GM23248 (cell line): Measurements from ENCODE around the gene CALHM3. TPM values are rescaled to one million over a fixed set of nuclear protein-coding genes. Genes with fewer than 3 reads are reported as not detected.

Experiments
- DNase-seq: peaks from one replicate; pipeline ENCODE4 v3.0.0-alpha.2; 2015
- H2AFZ ChIP-seq: fragments of 200-600 bp; sonication (generic); 2 replicates; pipeline ENCODE4 v1.6.1; 2016; ENCODE audit warnings: antibody characterized with exemption
- H3F3A ChIP-seq: fragments of 200-600 bp; sonication (generic); 2 replicates; pipeline ENCODE4 v1.6.1; 2016; ENCODE audit warnings: mild to moderate bottlenecking, antibody characterized with exemption, mixed run types; ENCODE audit not compliant: insufficient read depth
- H3K27ac ChIP-seq: fragments of 200-600 bp; sonication (generic); 2 replicates; pipeline ENCODE4 v1.5.1; 2016; ENCODE audit warnings: mild to moderate bottlenecking
- H3K27me3 ChIP-seq: fragments of 200-600 bp; sonication (generic); replicated peaks from 2 replicates; pipeline ENCODE4 v1.6.1; 2016; ENCODE audit warnings: mild to moderate bottlenecking; ENCODE audit not compliant: insufficient read depth
- H3K36me3 ChIP-seq: fragments of 200-600 bp; sonication (generic); 2 replicates; pipeline ENCODE4 v1.6.1; 2016; ENCODE audit warnings: low read depth, mild to moderate bottlenecking
- H3K4me1 ChIP-seq: fragments of 200-600 bp; sonication (generic); 2 replicates; pipeline ENCODE4 v1.6.1; 2016; ENCODE audit warnings: mild to moderate bottlenecking; ENCODE audit not compliant: insufficient read depth
- H3K4me2 ChIP-seq: fragments of 200-600 bp; sonication (generic); one replicate; pipeline ENCODE4 v1.6.1; 2016; ENCODE audit warnings: mild to moderate bottlenecking; ENCODE audit not compliant: unreplicated experiment
- H3K4me3 ChIP-seq: fragments of 200-600 bp; sonication (generic); 2 replicates; pipeline ENCODE4 v1.5.1; 2016; ENCODE audit warnings: mild to moderate bottlenecking
- H3K79me2 ChIP-seq: fragments of 200-600 bp; sonication (generic); 2 replicates; pipeline ENCODE4 v1.6.1; 2016; ENCODE audit warnings: mild to moderate bottlenecking; ENCODE audit not compliant: insufficient read depth
- H3K9ac ChIP-seq: fragments of 200-600 bp; sonication (generic); 2 replicates; pipeline ENCODE4 v1.6.1; 2016; ENCODE audit warnings: mild to moderate bottlenecking
- H3K9me2 ChIP-seq: fragments of 200-600 bp; sonication (generic); 2 replicates; pipeline ENCODE4 v1.6.1; 2016; ENCODE audit warnings: mixed run types, mild to moderate bottlenecking, moderate library complexity; ENCODE audit not compliant: insufficient read depth
- H3K9me3 ChIP-seq: fragments of 200-600 bp; sonication (generic); one replicate; pipeline ENCODE4 v1.6.1; 2017; ENCODE audit warnings: low read depth
- H4K20me1 ChIP-seq: fragments of 200-600 bp; sonication (generic); 2 replicates; pipeline ENCODE4 v1.6.0; 2016; ENCODE audit not compliant: insufficient read depth
- EZH2 ChIP-seq: fragments of 200-600 bp; sonication (generic); IDR thresholded peaks from 2 replicates; pipeline ENCODE4 v1.6.1; 2018; ENCODE audit warnings: antibody characterized with exemption, mild to moderate bottlenecking; ENCODE audit not compliant: insufficient read depth, poor library complexity, severe bottlenecking
- EZH2phosphoT487 ChIP-seq: fragments of 200-600 bp; sonication (generic); IDR thresholded peaks from 2 replicates; pipeline ENCODE4 v1.6.1; 2018; ENCODE audit warnings: antibody characterized with exemption, moderate library complexity, mild to moderate bottlenecking, low read depth; ENCODE audit not compliant: insufficient read depth
- WGBS, 2 experiments: methylation state at CpG; one replicate each; pipeline ENCODE4 v1.1.6; 2015 to 2017; ENCODE audit warnings: low lambda C conversion rate in 2 of 2, low coverage in 1 of 2; ENCODE audit errors: missing lambda C conversion rate in 2 of 2; 5-methylcytosine and 5-hydroxymethylcytosine counted together
- in situ Hi-C: fragments of 300-500 bp; cut with MboI; formaldehyde crosslinking; loops from 2 replicates; pipeline ENCODE4 v1.15.0; 2020
- polyA plus RNA-seq: library from polyadenylated mRNA; unstranded; fragments of >200 nt; fragmentation: Nextera tagmentation; extraction: Ambion mirVana; gene quantifications from 2 replicates; pipeline ENCODE4 v1.2.1, GENCODE V29; 2016
- total RNA-seq: library from RNA; depleted of rRNA; stranded (reverse); fragments of >200 nt; shearing (Covaris generic); gene quantifications from 2 replicates; pipeline ENCODE4 v1.2.3, GENCODE V29; 2014

CALHM3 gene
- total and polyA plus RNA-seq, 2 experiments from 2014 or later = not detected

DNA sequence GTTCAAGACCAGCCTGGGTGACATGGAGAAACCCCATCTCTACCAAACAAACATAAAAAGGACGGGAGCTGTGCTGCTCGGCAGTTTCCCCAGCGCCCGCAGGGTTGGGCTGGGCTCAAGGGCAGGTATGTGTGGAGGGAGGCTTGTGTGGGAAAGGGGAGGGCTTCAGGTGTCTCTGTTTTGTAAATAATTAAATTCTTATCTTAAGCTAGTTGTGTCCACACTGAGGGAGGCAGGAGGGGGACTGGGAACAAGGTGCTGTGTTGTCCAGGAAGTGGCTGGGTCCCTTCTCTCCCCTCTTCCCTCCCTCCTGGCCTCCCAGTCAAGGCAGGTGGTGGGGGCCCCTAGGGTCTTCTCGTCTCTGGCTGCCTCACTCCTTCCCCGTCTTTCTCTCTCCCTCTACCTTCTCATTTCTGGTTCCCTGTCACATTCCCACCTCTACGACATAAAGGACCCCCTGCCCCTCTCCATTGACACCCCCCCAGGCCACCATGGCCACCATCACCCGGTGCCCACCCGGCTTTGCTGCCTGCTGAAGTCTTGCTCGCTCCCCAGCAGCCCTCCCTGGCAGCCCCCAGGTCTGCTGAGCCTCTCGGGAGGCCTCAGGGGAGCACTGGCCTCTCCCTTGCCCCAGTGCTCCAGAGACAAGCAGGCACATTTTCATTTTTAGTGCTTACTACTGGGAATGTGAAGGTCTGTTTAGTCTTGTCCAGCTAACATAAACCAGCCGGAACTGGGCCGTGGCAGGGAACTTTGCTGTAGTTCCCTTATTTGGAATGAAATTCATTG is 33.7 kb upstream of the CALHM3 start:
- Histone ChIP-seq H3K27ac (no peak overlapping the region), H3K27me3 (peaks cover 11% of the 10 kb centered on the region; the same call in 1 of the 2 replicates), H3K9me3 (no peaks in the 10 kb centered on the region), H3K79me2 (no peaks in the 10 kb centered on the region), H3K4me1 (no peaks in the 10 kb centered on the region), H3K36me3 (no peaks in the 10 kb centered on the region), H3K4me2 (no peak overlapping the region), H3F3A (peaks cover 8% of the 10 kb centered on the region; the same call in 1 of the 2 replicates), H3K9ac (no peak overlapping the region), H4K20me1 (no peaks in the 10 kb centered on the region), H2AFZ (no peak overlapping the region), H3K9me2 (no peaks in the 10 kb centered on the region), H3K4me3 (no peak overlapping the region)
- TF ChIP-seq EZH2phosphoT487 (no peak), EZH2 (no peak)
- no peak for DNase-seq
- in situ Hi-C loops = no loop called here
- 65 to 66% methylated on average over 11 to 13 of the region's 13 CpGs for WGBS, 2 experiments

DNA sequence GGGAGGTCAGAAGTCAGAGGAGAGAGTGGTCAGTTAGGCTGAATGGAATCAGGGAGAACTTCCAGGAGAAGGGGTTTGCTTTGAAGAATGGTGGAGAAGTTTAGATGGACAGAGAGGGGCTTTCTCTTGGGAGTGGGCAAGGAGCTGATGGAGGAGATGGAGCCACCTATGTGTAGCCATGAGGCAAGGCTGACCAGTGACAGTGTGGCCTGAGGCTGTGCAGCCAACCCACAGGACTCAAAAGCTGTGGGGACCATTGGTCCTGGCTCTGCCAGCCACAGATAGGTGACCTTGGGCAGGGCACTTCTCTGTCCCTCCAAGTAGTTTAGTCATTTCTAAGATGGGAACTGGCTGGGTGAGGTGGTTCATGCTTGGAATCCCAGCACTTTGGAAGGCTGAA is 33.1 kb upstream of the CALHM3 start:
- no peaks in the 10 kb centered on the region for H3K79me2 ChIP-seq
- no peaks in the 10 kb centered on the region for H3K36me3 ChIP-seq
- no peaks in the 10 kb centered on the region for H4K20me1 ChIP-seq
- no peak overlapping the region for H3K27ac ChIP-seq
- H2AFZ ChIP-seq = no peak overlapping the region
- no peaks in the 10 kb centered on the region for H3K9me3 ChIP-seq
- no peak for DNase-seq
- in situ Hi-C loops = no loop called here
- peaks cover 8% of the 10 kb centered on the region; the same call in 1 of the 2 replicates for H3F3A ChIP-seq
- H3K4me3 ChIP-seq = no peak overlapping the region
- no peak overlapping the region for H3K4me2 ChIP-seq
- H3K9me2 ChIP-seq = no peaks in the 10 kb centered on the region
- no peak overlapping the region for H3K9ac ChIP-seq
- H3K27me3 ChIP-seq = peaks cover 15% of the 10 kb centered on the region; the same call in 1 of the 2 replicates
- H3K4me1 ChIP-seq = no peaks in the 10 kb centered on the region
- TF ChIP-seq EZH2 (no peak), EZH2phosphoT487 (no peak)

DNA sequence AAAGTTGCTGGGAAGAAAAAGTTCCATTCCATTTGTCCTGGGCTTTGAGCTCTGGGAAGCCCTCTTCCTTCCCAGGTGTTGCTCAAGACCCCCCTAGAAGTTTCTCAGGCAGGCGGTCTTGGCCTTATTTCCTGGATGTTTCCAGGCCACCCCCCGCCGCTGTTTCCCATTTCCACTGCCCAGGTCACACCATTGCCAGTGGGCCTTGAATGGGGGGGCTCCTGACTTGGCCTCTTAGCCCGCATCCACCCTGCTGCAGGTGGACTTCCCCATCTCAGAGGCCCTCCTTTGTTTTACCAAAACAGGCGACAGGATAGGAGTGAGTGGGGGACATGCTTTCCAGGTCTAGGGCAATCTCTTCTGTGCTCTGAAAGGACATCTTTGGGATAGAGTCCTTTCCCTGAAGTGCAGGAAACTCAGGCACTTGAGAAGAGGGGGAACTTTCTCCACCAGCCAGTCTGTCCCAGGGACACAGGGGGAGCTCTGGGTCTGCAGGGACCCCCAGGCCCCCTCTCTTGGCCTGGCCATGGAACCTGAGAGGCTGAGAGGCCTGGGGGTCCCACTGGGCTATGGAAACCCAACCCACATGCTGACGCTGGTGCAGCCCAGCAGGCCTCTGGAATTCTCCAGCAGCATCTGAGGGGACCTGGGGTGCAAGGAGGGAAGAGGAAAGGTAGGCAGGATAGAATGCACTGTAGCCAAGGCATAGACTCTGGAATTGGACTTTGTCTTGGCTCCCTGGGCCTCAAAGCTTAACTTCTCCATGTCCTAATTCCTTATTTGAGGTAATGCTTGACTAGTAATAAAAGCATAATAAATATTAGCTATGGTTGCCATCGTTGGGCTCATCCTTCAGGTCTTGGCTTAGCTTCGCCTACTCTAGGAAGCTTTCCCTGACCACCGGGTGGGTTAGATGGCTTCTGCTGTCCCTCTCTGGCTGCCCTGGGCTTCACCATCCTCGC is 32.0 kb upstream of the CALHM3 start:
- no peak for TF ChIP-seq EZH2phosphoT487
- no peak for TF ChIP-seq EZH2
- no peaks in the 10 kb centered on the region for H3K4me1 ChIP-seq
- no peak overlapping the region for H3K27ac ChIP-seq
- peaks cover 8% of the 10 kb centered on the region; the same call in 1 of the 2 replicates for H3F3A ChIP-seq
- peaks cover 25% of the 10 kb centered on the region; the same call in 1 of the 2 replicates for H3K27me3 ChIP-seq
- no peaks in the 10 kb centered on the region for H3K79me2 ChIP-seq
- 63 to 65% methylated on average over 10 of the region's 10 CpGs for WGBS, 2 experiments
- in situ Hi-C loops = no loop called here
- no peaks in the 10 kb centered on the region for H3K9me3 ChIP-seq
- no peak overlapping the region for H3K4me3 ChIP-seq
- DNase-seq = no peak
- no peaks in the 10 kb centered on the region for H4K20me1 ChIP-seq
- H3K9ac ChIP-seq = no peak overlapping the region
- H3K4me2 ChIP-seq = no peak overlapping the region
- no peaks in the 10 kb centered on the region for H3K36me3 ChIP-seq
- no peaks in the 10 kb centered on the region for H3K9me2 ChIP-seq
- no peak overlapping the region for H2AFZ ChIP-seq

DNA sequence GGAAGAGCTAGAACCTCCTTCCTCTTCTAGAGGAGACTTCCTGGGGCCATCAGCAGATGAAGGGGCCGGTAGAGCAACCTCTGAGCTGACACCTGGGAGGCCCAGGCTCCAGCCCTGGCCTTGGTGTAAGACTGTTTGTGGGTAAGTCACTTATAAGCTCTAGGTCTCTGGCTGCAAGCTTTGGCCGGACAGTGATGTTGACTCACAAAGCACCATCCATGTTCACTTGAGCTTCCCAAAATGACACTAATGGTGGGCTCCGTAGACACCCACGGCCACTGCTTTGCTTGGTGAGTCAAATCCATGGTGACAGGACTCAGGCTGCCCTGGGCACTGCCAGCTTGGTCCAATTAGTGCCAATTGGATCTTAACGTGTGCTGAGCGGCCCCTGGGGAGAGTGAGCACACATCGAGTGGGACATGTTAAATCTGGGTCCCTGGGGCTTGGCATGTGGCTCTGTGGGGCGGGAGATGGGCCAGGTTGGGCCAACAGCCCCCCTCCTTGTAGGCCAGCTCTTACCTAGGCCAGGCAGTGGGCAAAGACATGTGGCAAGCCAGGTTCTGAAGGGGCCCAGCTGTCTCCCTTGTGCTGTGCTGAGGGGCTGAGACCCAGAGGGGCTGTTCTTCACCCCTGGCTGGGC is 31.1 kb upstream of the CALHM3 start:
- WGBS, 2 experiments = 62 to 64% methylated on average over 7 to 8 of the region's 8 CpGs
- TF ChIP-seq EZH2phosphoT487 (no peak), EZH2 (no peak)

More for the DNA sequence above, 31.1 kb upstream of the CALHM3 start:
- in situ Hi-C loops = no loop called here
- Histone ChIP-seq H3K27ac (no peak overlapping the region), H4K20me1 (no peaks in the 10 kb centered on the region), H3K9me3 (no peaks in the 10 kb centered on the region), H3F3A (peaks cover 1% of the 10 kb centered on the region; the same call in 1 of the 2 replicates), H3K4me1 (no peaks in the 10 kb centered on the region), H3K27me3 (peaks cover 31% of the 10 kb centered on the region; the same call in 1 of the 2 replicates), H3K79me2 (no peaks in the 10 kb centered on the region), H3K4me2 (no peak overlapping the region), H3K9me2 (no peaks in the 10 kb centered on the region), H3K36me3 (no peaks in the 10 kb centered on the region), H2AFZ (no peak overlapping the region), H3K9ac (no peak overlapping the region), H3K4me3 (no peak overlapping the region)
- DNase-seq = no peak
